ENCODE data around the gene DIP2C. TPM values are rescaled to one million over a fixed set of nuclear protein-coding genes. Genes with fewer than 3 reads are reported as not detected.

DIP2C gene
- total RNA-seq: 10 to 100 TPM in 1 of 4 donors, 1 to 10 TPM in 3; 2.4 to 14.9 (median 6.1) TPM

GRCh38 chr10:689452-690371, at the start of gene DIP2C:
Gene DIP2C (minus strand): TSS chr10:689668. CDS start chr10:689578, 90 bp downstream.
- peaks cover 0 to 12% (median 0%) of the 10 kb centered on the region in 4 donors for H3K27me3 ChIP-seq
- WGBS, 2 donors: 0 to 2% methylated on average over 3 to 13 of the region's 137 CpGs
- H3K9me3 ChIP-seq: no peaks in the 10 kb centered on the region
- no peak for TF ChIP-seq CTCF (IDR thresholded peaks at IDR 0.05)
- peak in 2 of 4 donors; percentile 37 to 39 for TF ChIP-seq POLR2A (IDR thresholded peaks at IDR 0.05)
- DNase-seq: no peak
- peak within 1 kb of the TSS; percentile 75 to 91 (median 86) for H3K27ac ChIP-seq
- H3K4me3 ChIP-seq: peak within 1 kb of the TSS; percentile 61 to 87 (median 70)
- intact Hi-C loops (cut with DNase I): loop anchor here (10.0 kb wide), 1 partner anchor 175 kb away; no protein-coding TSS in a partner anchor
- no peaks in the 10 kb centered on the region for H3K36me3 ChIP-seq
- H3K4me1 ChIP-seq: peaks cover 5 to 43% (median 14%) of the 10 kb centered on the region in 3 donors

GRCh38 chr10:734481-734880, 45.0 kb upstream of the DIP2C start:
- no peak for TF ChIP-seq POLR2A (IDR thresholded peaks at IDR 0.05)
- TF ChIP-seq CTCF (IDR thresholded peaks at IDR 0.05): no peak
- Histone ChIP-seq H3K36me3 (no peaks in the 10 kb centered on the region), H3K4me1 (no peaks in the 10 kb centered on the region), H3K9me3 (no peaks in the 10 kb centered on the region), H3K27me3 (peaks cover 0 to 24% (median 0%) of the 10 kb centered on the region in 4 donors), H3K27ac (no peak overlapping the region), H3K4me3 (no peak overlapping the region)
- no peak for DNase-seq
- intact Hi-C loops (cut with DNase I): no loop called here
- WGBS, 2 donors: 54 to 66% methylated on average over 3 of the region's 3 CpGs

GRCh38 chr10:733086-733485, 43.6 kb upstream of the DIP2C start:
- WGBS, 2 donors: 68 to 74% methylated on average over 9 of the region's 9 CpGs
- intact Hi-C loops (cut with DNase I): no loop called here

GRCh38 chr10:729213-729612, 39.7 kb upstream of the DIP2C start:
- WGBS, 2 donors: 85% methylated on average over 4 of the region's 8 CpGs; no CpG with 5 or more reads in 1 of the 2 donors
- no peak for DNase-seq
- H3K4me1 ChIP-seq: no peaks in the 10 kb centered on the region
- H3K27me3 ChIP-seq: peaks cover 0 to 26% (median 0%) of the 10 kb centered on the region in 4 donors
- TF ChIP-seq POLR2A (IDR thresholded peaks at IDR 0.05): no peak
- TF ChIP-seq CTCF (IDR thresholded peaks at IDR 0.05): no peak
- no peaks in the 10 kb centered on the region for H3K9me3 ChIP-seq
- H3K27ac ChIP-seq: no peak overlapping the region
- intact Hi-C loops (cut with DNase I): no loop called here
- no peak overlapping the region for H3K4me3 ChIP-seq
- H3K36me3 ChIP-seq: no peaks in the 10 kb centered on the region

More at GRCh38 chr10:733086-733485, 43.6 kb upstream of the DIP2C start:
- H3K27ac ChIP-seq: no peak overlapping the region
- TF ChIP-seq POLR2A (IDR thresholded peaks at IDR 0.05) (no peak), CTCF (IDR thresholded peaks at IDR 0.05) (no peak)
- H3K9me3 ChIP-seq: no peaks in the 10 kb centered on the region
- no peak for DNase-seq
- no peak overlapping the region for H3K4me3 ChIP-seq
- H3K27me3 ChIP-seq: peaks cover 0 to 26% (median 0%) of the 10 kb centered on the region in 4 donors
- no peaks in the 10 kb centered on the region for H3K36me3 ChIP-seq
- H3K4me1 ChIP-seq: no peaks in the 10 kb centered on the region

- intact Hi-C loops (cut with DNase I): no loop called here
- Histone ChIP-seq H3K27me3 (peaks cover 0 to 26% (median 0%) of the 10 kb centered on the region in 4 donors), H3K4me1 (no peaks in the 10 kb centered on the region), H3K9me3 (no peaks in the 10 kb centered on the region), H3K27ac (no peak overlapping the region), H3K4me3 (no peak overlapping the region), H3K36me3 (no peaks in the 10 kb centered on the region)
- no peak for TF ChIP-seq CTCF (IDR thresholded peaks at IDR 0.05)
- TF ChIP-seq POLR2A (IDR thresholded peaks at IDR 0.05): no peak
- 43 to 57% methylated on average over 5 of the region's 8 CpGs for WGBS, 2 donors
- DNase-seq: no peak
Observed at GRCh38 chr10:728603-729002, 39.1 kb upstream of the DIP2C start.
